Stimulated activated CD8-positive, alpha-beta memory T cell treated with anti-CD3 and anti-CD28 coated beads, Interleukin-2, amount 100 ng/mL, for 1 hour (primary cell): ENCODE measurements around the gene KISS1.
"Not testable (repeated sequence)": the region's sequence is repeated elsewhere in the genome, so short reads cannot be mapped to it uniquely, and the experiment has no call there.

Source experiments
- DNase-seq, 2 donors: peaks; one replicate each; pipeline ENCODE4 v3.0.0-alpha.2; 2020; ENCODE audit warnings: low read depth in 2 of 2

KISS1 gene

GRCh38 chr1:204196068-204196795 lies at the start of gene KISS1:
Gene KISS1, minus strand, starts transcription at chr1:204196491. Its CDS starts 3,615 bp downstream, at chr1:204192876.
- no peak for DNase-seq

- DNase-seq: no peak
Observed at GRCh38 chr1:204242920-204243319, 46.6 kb upstream of the KISS1 start.

GRCh38 chr1:204241914-204242313 lies 45.6 kb upstream of the KISS1 start:
- DNase-seq: no peak

- DNase-seq: no peak
Observed at GRCh38 chr1:204241050-204241449, 44.8 kb upstream of the KISS1 start.

- no peak for DNase-seq
Observed at GRCh38 chr1:204240233-204240632, 43.9 kb upstream of the KISS1 start.

- not testable (repeated sequence) for DNase-seq
Observed at GRCh38 chr1:204239401-204239800, 43.1 kb upstream of the KISS1 start.

GRCh38 chr1:204238520-204238919 lies 42.2 kb upstream of the KISS1 start:
- DNase-seq: not testable (repeated sequence)

GRCh38 chr1:204237515-204237914 lies 41.2 kb upstream of the KISS1 start:
- DNase-seq: not testable (repeated sequence)

- no peak for DNase-seq
Observed at GRCh38 chr1:204232526-204232925, 36.2 kb upstream of the KISS1 start.

- DNase-seq: no peak
Observed at GRCh38 chr1:204230211-204230610, 33.9 kb upstream of the KISS1 start.

GRCh38 chr1:204228896-204229295 lies 32.6 kb upstream of the KISS1 start:
- no peak for DNase-seq

- DNase-seq: no peak
Observed at GRCh38 chr1:204227996-204228785, 31.9 kb upstream of the KISS1 start.

GRCh38 chr1:204227351-204227750 lies 31.1 kb upstream of the KISS1 start:
- DNase-seq: no peak

- no peak for DNase-seq
Observed at GRCh38 chr1:204225841-204226735, 29.8 kb upstream of the KISS1 start.

- no peak for DNase-seq
Observed at GRCh38 chr1:204224655-204225054, 28.4 kb upstream of the KISS1 start.

- no peak for DNase-seq
Observed at GRCh38 chr1:204223129-204223860, 27.0 kb upstream of the KISS1 start.

- DNase-seq: no peak
Observed at GRCh38 chr1:204222764-204223055, 26.4 kb upstream of the KISS1 start.

GRCh38 chr1:204222006-204222763 lies 25.9 kb upstream of the KISS1 start:
- DNase-seq: no peak

- no peak for DNase-seq
Observed at GRCh38 chr1:204221271-204221670, 25.0 kb upstream of the KISS1 start.

- no peak for DNase-seq
Observed at GRCh38 chr1:204219971-204220616, 23.8 kb upstream of the KISS1 start.
